Lung (tissue), 12 donors: ENCODE data around the gene ZNF790. TPM values are rescaled to one million over a fixed set of nuclear protein-coding genes. Genes with fewer than 3 reads are reported as not detected.
A peak's percentile ranks its signal among the peaks of the same experiment; 100 is the strongest.
"Not testable (repeated sequence)": the region's sequence is repeated elsewhere in the genome, so short reads cannot be mapped to it uniquely, and the experiment has no call there.

ENCODE experiments used
- ATAC-seq: fragments of 200-7000 bp; cut with Tn5 transposase; one replicate; pipeline ENCODE4 v1.9.1; 2020; ENCODE audit warnings: moderate number of reproducible peaks; ENCODE audit not compliant: insufficient read depth, low FRiP score
- DNase-seq, 3 donors: peaks; one replicate each; pipeline ENCODE4 v3.0.0-alpha.2; 2013 to 2017
- H3K27ac ChIP-seq, 2 donors: one replicate each; pipeline ENCODE4 v1.5.1; 2013; ENCODE audit warnings: mild to moderate bottlenecking in 2 of 2, moderate library complexity in 2 of 2, control low read depth in 1 of 2, inconsistent platforms in 1 of 2, low read depth in 1 of 2, low read length in 1 of 2
- H3K27me3 ChIP-seq, 3 donors: one replicate each; pipeline ENCODE4 v1.5.1; 2013; ENCODE audit warnings: low read length in 2 of 3; ENCODE audit not compliant: control insufficient read depth in 3 of 3, insufficient read depth in 3 of 3
- H3K36me3 ChIP-seq, 4 donors: one replicate each; pipeline ENCODE4 v1.5.1; 2013; ENCODE audit warnings: low read length in 4 of 4, mild to moderate bottlenecking in 1 of 4, moderate library complexity in 1 of 4; ENCODE audit not compliant: control insufficient read depth in 4 of 4, insufficient read depth in 4 of 4
- H3K4me1 ChIP-seq, 5 donors: one replicate each; pipeline ENCODE4 v1.5.1; 2013; ENCODE audit warnings: low read length in 5 of 5, mild to moderate bottlenecking in 2 of 5, moderate library complexity in 1 of 5; ENCODE audit not compliant: control insufficient read depth in 5 of 5, insufficient read depth in 5 of 5
- H3K4me3 ChIP-seq: one replicate; pipeline ENCODE4 v1.5.1; 2013; ENCODE audit warnings: mild to moderate bottlenecking, control low read depth, moderate library complexity
- H3K9ac ChIP-seq, 2 donors: one replicate each; pipeline ENCODE4 v1.5.1; 2013; ENCODE audit warnings: low read length in 2 of 2, control low read depth in 1 of 2; ENCODE audit not compliant: insufficient read depth in 1 of 2
- H3K9me3 ChIP-seq, 4 donors: one replicate each; pipeline ENCODE4 v1.5.1; 2013; ENCODE audit warnings: low read length in 3 of 4, mild to moderate bottlenecking in 1 of 4, moderate library complexity in 1 of 4; ENCODE audit not compliant: control insufficient read depth in 4 of 4, insufficient read depth in 3 of 4
- WGBS, 2 donors: extraction: QIAGEN DNeasy Blood & Tissue Kit; methylation state at CpG; one replicate each; pipeline ENCODE4 v1.1.7; 2013; 5-methylcytosine and 5-hydroxymethylcytosine counted together
- polyA plus RNA-seq, 2 donors: library from polyadenylated mRNA; stranded (reverse); fragments of 200-250 nt; gene quantifications; one replicate each; pipeline ENCODE4 v1.2.1, GENCODE V29; 2013
- total RNA-seq, 2 donors: library from RNA; depleted of rRNA in 1 of 2; stranded (reverse); fragments of >200 nt in 1 of 2; gene quantifications; one replicate each; pipeline ENCODE4 v1.2.1, GENCODE V29; 2014 to 2021
- TF ChIP-seq, protein P1 (sequence below): IDR thresholded peaks from 2 replicates; pipeline ENCODE4 v1.5.1; 2012; ENCODE audit warnings: mild to moderate bottlenecking; ENCODE audit errors: control extremely low read depth, extremely low read depth
- donor health status: control.
- donor health status: control.
- donor health status: Bipolar disorder and iron deficiency.
- donor health status: healthy.
- donor health status: DM: yes; HTN: yes; CAD: no.

Gene ZNF790
- total and polyA plus RNA-seq, 4 donors = 2.0 to 10.7 (median 4.2) TPM

- peak overlapping the region; percentile 71 to 91 for H3K27ac ChIP-seq
- peaks cover 0 to 28% (median 12%) of the 10 kb centered on the region in 4 donors for H3K9me3 ChIP-seq
- H3K27me3 ChIP-seq = no peaks in the 10 kb centered on the region
- peak overlapping the region; percentile 99 for H3K4me3 ChIP-seq
- DNase-seq = no peak
- 1% methylated on average over 9 of the region's 9 CpGs for WGBS, 2 donors
- H3K4me1 ChIP-seq = peaks cover 0 to 6% (median 0%) of the 10 kb centered on the region in 5 donors
- ATAC-seq = no peak
- TF ChIP-seq, protein P1, sequence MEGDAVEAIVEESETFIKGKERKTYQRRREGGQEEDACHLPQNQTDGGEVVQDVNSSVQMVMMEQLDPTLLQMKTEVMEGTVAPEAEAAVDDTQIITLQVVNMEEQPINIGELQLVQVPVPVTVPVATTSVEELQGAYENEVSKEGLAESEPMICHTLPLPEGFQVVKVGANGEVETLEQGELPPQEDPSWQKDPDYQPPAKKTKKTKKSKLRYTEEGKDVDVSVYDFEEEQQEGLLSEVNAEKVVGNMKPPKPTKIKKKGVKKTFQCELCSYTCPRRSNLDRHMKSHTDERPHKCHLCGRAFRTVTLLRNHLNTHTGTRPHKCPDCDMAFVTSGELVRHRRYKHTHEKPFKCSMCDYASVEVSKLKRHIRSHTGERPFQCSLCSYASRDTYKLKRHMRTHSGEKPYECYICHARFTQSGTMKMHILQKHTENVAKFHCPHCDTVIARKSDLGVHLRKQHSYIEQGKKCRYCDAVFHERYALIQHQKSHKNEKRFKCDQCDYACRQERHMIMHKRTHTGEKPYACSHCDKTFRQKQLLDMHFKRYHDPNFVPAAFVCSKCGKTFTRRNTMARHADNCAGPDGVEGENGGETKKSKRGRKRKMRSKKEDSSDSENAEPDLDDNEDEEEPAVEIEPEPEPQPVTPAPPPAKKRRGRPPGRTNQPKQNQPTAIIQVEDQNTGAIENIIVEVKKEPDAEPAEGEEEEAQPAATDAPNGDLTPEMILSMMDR = no peak
- H3K9ac ChIP-seq = peak overlapping the region; percentile 78 to 84
- peaks cover 5 to 32% (median 20%) of the 10 kb centered on the region in 4 donors for H3K36me3 ChIP-seq
Observed at GRCh38 chr19:36797786-36798108, 40.4 kb downstream of the ZNF790 start.

DNA sequence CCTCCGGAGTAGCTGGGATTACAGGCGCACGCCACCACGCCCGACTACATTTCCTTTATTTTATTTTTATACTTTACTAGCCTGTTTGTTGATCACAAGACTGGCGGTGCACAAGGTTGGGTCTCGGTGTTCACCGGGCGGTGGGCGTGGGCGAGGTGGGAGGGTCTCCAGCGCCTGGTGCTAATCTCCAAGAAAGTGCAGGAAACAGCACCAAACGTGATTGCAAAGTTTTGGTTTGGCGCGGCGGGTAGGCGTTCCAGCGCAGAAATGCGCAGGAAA, 41.5 kb downstream of the ZNF790 start:
- Histone ChIP-seq H3K9ac (peak overlapping the region; percentile 63 to 87), H3K36me3 (peaks cover 2 to 23% (median 15%) of the 10 kb centered on the region in 4 donors), H3K9me3 (peaks cover 0 to 31% (median 15%) of the 10 kb centered on the region in 4 donors), H3K27me3 (no peaks in the 10 kb centered on the region), H3K27ac (peak overlapping the region; percentile 70 to 83), H3K4me1 (peaks cover 0 to 6% (median 0%) of the 10 kb centered on the region in 5 donors), H3K4me3 (peak overlapping the region; percentile 99)
- ATAC-seq (no peak), DNase-seq (no peak)
- 13 to 20% methylated on average over 19 of the region's 19 CpGs for WGBS, 2 donors
- TF ChIP-seq, protein P1 = no peak

DNA sequence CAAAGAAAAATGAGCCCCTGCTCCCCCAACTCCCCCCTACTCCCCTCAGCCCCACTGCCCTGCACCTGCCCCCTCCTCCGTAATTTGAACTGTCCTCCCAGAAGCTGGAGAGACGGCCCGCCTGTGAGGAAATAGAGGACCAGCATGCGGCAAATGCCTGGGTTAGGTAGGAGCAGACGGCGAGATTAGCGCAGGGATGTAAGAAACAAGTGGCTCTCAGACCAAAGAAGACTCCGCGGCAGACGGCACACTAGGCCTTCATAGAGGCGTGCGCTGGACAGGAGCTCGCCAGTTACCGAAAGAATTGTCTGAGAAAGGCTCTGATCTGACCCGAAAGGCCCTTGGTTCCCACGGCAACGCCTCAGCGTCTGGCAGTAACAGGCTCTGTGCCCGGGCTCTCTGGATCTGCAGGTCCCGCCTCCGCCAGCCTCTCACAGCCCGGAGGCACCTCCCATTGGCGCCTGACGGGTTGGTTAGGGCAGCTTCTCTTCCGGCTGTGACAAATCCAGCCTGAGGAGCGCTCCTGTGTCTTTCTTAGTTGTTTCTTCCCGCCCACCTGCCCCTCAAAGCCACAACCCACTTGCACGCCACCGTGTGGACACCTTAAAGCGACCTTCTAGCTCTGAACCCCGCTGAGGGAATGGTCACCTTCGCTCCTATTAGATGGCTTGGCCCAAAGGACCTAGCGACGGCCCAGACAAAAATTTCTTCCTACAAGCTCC, 46.6 kb downstream of the ZNF790 start:
- not testable (repeated sequence) for H3K4me3 ChIP-seq, H3K36me3 ChIP-seq, H3K4me1 ChIP-seq, H3K9ac ChIP-seq, H3K27me3 ChIP-seq, H3K27ac ChIP-seq
- peak; percentile 28 to 39 (median 30) for DNase-seq
- H3K9me3 ChIP-seq = peaks cover 0 to 31% (median 10%) of the 10 kb centered on the region in 4 donors
- ATAC-seq = peak; percentile 66
- 7 to 9% methylated on average over 28 to 33 of the region's 34 CpGs for WGBS, 2 donors

DNA sequence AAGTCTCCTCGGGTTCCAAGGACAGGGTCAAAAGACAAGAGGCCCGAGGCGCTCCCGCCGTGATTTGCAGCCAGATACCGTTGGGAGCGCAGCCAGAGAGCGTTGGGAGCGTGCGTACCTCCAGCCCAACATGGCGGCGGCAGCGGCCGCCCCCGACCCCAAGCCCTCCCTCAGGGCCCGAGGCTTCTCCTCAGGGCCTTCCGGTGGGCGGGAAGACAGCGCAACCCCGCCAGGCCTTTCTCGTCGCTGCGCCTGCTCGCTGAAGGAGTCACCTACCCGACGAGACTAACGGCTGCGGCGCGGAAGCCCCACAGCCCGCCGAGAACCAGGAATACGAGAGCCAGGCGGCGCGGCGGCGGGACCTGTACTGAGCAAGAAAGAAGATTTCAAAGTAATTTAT, 62.4 kb downstream of the ZNF790 start:
- Histone ChIP-seq H3K27me3 (no peaks in the 10 kb centered on the region), H3K9ac (no peak overlapping the region), H3K27ac (peak overlapping the region in 1 of 2 donors; percentile 68), H3K4me1 (peaks cover 0 to 14% (median 5%) of the 10 kb centered on the region in 5 donors), H3K9me3 (peaks cover 0 to 31% (median 0%) of the 10 kb centered on the region in 4 donors), H3K36me3 (no peaks in the 10 kb centered on the region), H3K4me3 (no peak overlapping the region)
- ATAC-seq (no peak), DNase-seq (peak in 2 of 3 donors; percentile 27 to 53)
- TF ChIP-seq, protein P1 = no peak
- WGBS, 2 donors = 30 to 32% methylated on average over 34 to 38 of the region's 38 CpGs
